GM12878 (cell line): Measurements from ENCODE around the gene RBBP9. TPM values are rescaled to one million over a fixed set of nuclear protein-coding genes. Genes with fewer than 3 reads are reported as not detected.

Experiments used
- ATAC-seq: fragments of 200-7000 bp; cut with Tn5 transposase; 3 replicates; pipeline ENCODE4 v1.9.1; 2020; ENCODE audit warnings: mild to moderate bottlenecking, moderate library complexity
- BruUV-seq: library from RNA; stranded (reverse); fragments of 400-500 nt; replicated peaks from 2 replicates; lab custom pipeline; 2021; lab: Mats Ljungman, UMichigan
- CTCF ChIA-PET: fragments of 300-600 bp; sonication (Branson Sonifier 250); formaldehyde crosslinking; extraction: SDS; loops from one replicate; lab custom pipeline; 2021; ENCODE audit warnings: inconsistent platforms; lab: Yijun Ruan, JAX
- POLR2A ChIA-PET: fragments of 350-600 bp; formaldehyde crosslinking; extraction: SDS; loops from one replicate; lab custom pipeline; 2021; ENCODE audit warnings: inconsistent platforms; lab: Charles Lee
- RAD21 ChIA-PET: fragments of 300-600 bp; sonication (Branson Sonifier 250); formaldehyde crosslinking; loops from one replicate; lab custom pipeline; 2023; ENCODE audit warnings: antibody characterized with exemption; ENCODE audit not compliant: unreplicated experiment; lab: Charles Lee
- SMC1A ChIA-PET: fragments of 300-600 bp; sonication (Branson Sonifier 250); formaldehyde crosslinking; loops from one replicate; lab custom pipeline; 2023; ENCODE audit not compliant: unreplicated experiment, uncharacterized antibody; lab: Charles Lee
- DNase-seq: peaks from one replicate; pipeline ENCODE4 v3.0.0-alpha.2; 2011; ENCODE audit warnings: low read depth, low spot score
- FAIRE-seq: peaks from 3 replicates; lab custom pipeline; 2011; peaks lifted over from hg19 to GRCh38; lab: Jason Lieb, UNC
- H2AFZ ChIP-seq: 2 replicates; pipeline ENCODE4 v1.6.0; 2011; ENCODE audit warnings: low read depth, low read length, control low read depth; ENCODE audit not compliant: control insufficient read depth
- H3K27ac ChIP-seq: 2 replicates; pipeline ENCODE4 v1.5.1; 2011; ENCODE audit warnings: control low read depth; ENCODE audit not compliant: control insufficient read depth, insufficient read depth
- H3K27me3 ChIP-seq, 2 experiments: replicated peaks in 1 of 2; 2 replicates each; pipeline versions ENCODE4 v1.6.0 to v1.6.1; 2011; ENCODE audit warnings: low read length in 1 of 2; ENCODE audit not compliant: control insufficient read depth in 2 of 2, insufficient read depth in 2 of 2
- H3K36me3 ChIP-seq, 2 experiments: 2 replicates each; pipeline ENCODE4 v1.5.1; 2011; ENCODE audit warnings: low read length in 1 of 2; ENCODE audit not compliant: control insufficient read depth in 2 of 2, insufficient read depth in 2 of 2
- H3K4me1 ChIP-seq: 2 replicates; pipeline ENCODE4 v1.6.1; 2011; ENCODE audit warnings: mild to moderate bottlenecking, low read length, moderate library complexity, mixed read lengths; ENCODE audit not compliant: control insufficient read depth, insufficient read depth
- H3K4me2 ChIP-seq: 2 replicates; pipeline ENCODE4 v1.6.0; 2011; ENCODE audit warnings: control low read depth; ENCODE audit not compliant: control insufficient read depth, insufficient read depth
- H3K4me3 ChIP-seq: fragments of 200-600 bp; sonication (generic); 2 replicates; pipeline ENCODE4 v1.5.1; 2016
- H3K79me2 ChIP-seq: 2 replicates; pipeline ENCODE4 v1.6.0; 2011; ENCODE audit warnings: low read length; ENCODE audit not compliant: control insufficient read depth, insufficient read depth
- H3K9ac ChIP-seq: 2 replicates; pipeline ENCODE4 v1.8.0; 2011; ENCODE audit warnings: low read length, control low read depth, mixed read lengths; ENCODE audit not compliant: control insufficient read depth, insufficient read depth
- H3K9me3 ChIP-seq: replicated peaks from 3 replicates; pipeline ENCODE4 v1.5.1; 2011; ENCODE audit warnings: mild to moderate bottlenecking, low read length; ENCODE audit not compliant: control insufficient read depth, insufficient read depth
- H4K20me1 ChIP-seq: 2 replicates; pipeline ENCODE4 v1.6.0; 2011; ENCODE audit not compliant: control insufficient read depth, insufficient read depth
- BCL11A ChIP-seq: IDR thresholded peaks from 2 replicates; pipeline ENCODE4 v1.6.1; 2011; ENCODE audit warnings: low read depth, low read length
- CHD1 ChIP-seq: IDR thresholded peaks from 2 replicates; pipeline ENCODE4 v1.6.1; 2012; ENCODE audit warnings: low read depth, low read length, improper control_type of control experiment
- FOS ChIP-seq: IDR thresholded peaks from 3 replicates; pipeline ENCODE4 v1.6.1; 2011; ENCODE audit warnings: borderline replicate concordance; ENCODE audit not compliant: insufficient read length; ENCODE audit errors: extremely low read depth
- HDAC2 ChIP-seq: fragments of 200-600 bp; sonication (generic); IDR thresholded peaks from 2 replicates; pipeline ENCODE4 v1.6.1; 2017
- IKZF2 ChIP-seq, 2 experiments: fragments of 450-650 bp; IDR thresholded peaks; 2 replicates each; pipeline ENCODE4 v1.6.1; 2017; ENCODE audit warnings: mild to moderate bottlenecking in 2 of 2, moderate library complexity in 2 of 2
- JUND ChIP-seq: IDR thresholded peaks from 2 replicates; pipeline ENCODE4 v1.6.1; 2012; ENCODE audit warnings: low read depth, mild to moderate bottlenecking, low read length, improper control_type of control experiment, moderate library complexity
- KDM1A ChIP-seq: fragments of 200-600 bp; sonication (generic); IDR thresholded peaks from 2 replicates; pipeline ENCODE4 v1.6.1; 2016; ENCODE audit warnings: borderline replicate concordance
- NFYA ChIP-seq: IDR thresholded peaks from 2 replicates; pipeline ENCODE4 v1.6.1; 2011; ENCODE audit warnings: low read depth, mild to moderate bottlenecking, low read length, improper control_type of control experiment, borderline replicate concordance
- POLR2AphosphoS2 ChIP-seq: IDR thresholded peaks from 2 replicates; pipeline ENCODE4 v1.6.1; 2011; ENCODE audit warnings: low read depth, mild to moderate bottlenecking, low read length, improper control_type of control experiment, moderate library complexity
- SMAD5 ChIP-seq: IDR thresholded peaks from 2 replicates; pipeline ENCODE4 v1.6.1; 2016; ENCODE audit warnings: antibody characterized with exemption, low read depth
- SRF ChIP-seq, 2 experiments: IDR thresholded peaks; 2 replicates each; pipeline ENCODE4 v1.6.1; 2011; ENCODE audit warnings: low read depth in 2 of 2, low read length in 2 of 2, mild to moderate bottlenecking in 1 of 2, moderate library complexity in 1 of 2
- SUPT20H ChIP-seq: IDR thresholded peaks from 2 replicates; pipeline ENCODE4 v1.6.1; 2011; ENCODE audit warnings: low read depth, mild to moderate bottlenecking, low read length, moderate library complexity, borderline replicate concordance; ENCODE audit not compliant: control insufficient read depth
- TBL1XR1 ChIP-seq: IDR thresholded peaks from 2 replicates; pipeline ENCODE4 v1.6.1; 2012; ENCODE audit warnings: low read depth, low read length, improper control_type of control experiment
- TCF12 ChIP-seq: IDR thresholded peaks from 2 replicates; pipeline ENCODE4 v1.6.1; 2011; ENCODE audit warnings: low read depth, mild to moderate bottlenecking, low read length
- TCF7 ChIP-seq: IDR thresholded peaks from 2 replicates; pipeline ENCODE4 v1.6.1; 2014; ENCODE audit warnings: antibody characterized with exemption, borderline replicate concordance
- WGBS: methylation state at CpG from one replicate; pipeline ENCODE4 v1.1.6; 2016; ENCODE audit warnings: low lambda C conversion rate; ENCODE audit not compliant: insufficient replicate concordance, insufficient coverage; ENCODE audit errors: missing lambda C conversion rate; 5-methylcytosine and 5-hydroxymethylcytosine counted together
- in situ Hi-C: fragments of 300-500 bp; cut with MboI; formaldehyde crosslinking; loops from 9 replicates; pipeline ENCODE4 v1.14.3; 2018; ENCODE audit warnings: mixed read lengths
- intact Hi-C: fragments of 100-400 bp; cut with micrococcal nuclease; formaldehyde crosslinking; loops from one replicate; pipeline ENCODE4 v1.14.2; 2022; ENCODE audit not compliant: unreplicated experiment
- polyA plus RNA-seq, 11 experiments: library from polyadenylated mRNA; depleted of rRNA in 4 of 11; unstranded in 6 of 11; stranded (reverse) in 5 of 11; fragments of >200 nt; fragmentation: Nextera tagmentation in 4 of 11; fragmentation: Illumina TruSeq in 1 of 11; extraction: Ambion mirVana in 4 of 11; extraction: Trizol in 1 of 11; gene quantifications; 1 replicate in 1 of 11; 2 replicates in 10 of 11; pipeline versions ENCODE4 v1.2.1 to v1.2.3, GENCODE V29; 2011 to 2016; ENCODE audit warnings: inconsistent platforms in 2 of 11, missing spikeins in 2 of 11, low read depth in 1 of 11
- total RNA-seq, 4 experiments: library from RNA; depleted of rRNA in 3 of 4; stranded (reverse); fragments of >200 nt in 3 of 4; fragmentation: Illumina TruSeq in 1 of 4; extraction: Trizol in 1 of 4; gene quantifications; 2 replicates each; pipeline versions ENCODE4 v1.2.1 to v1.2.3, GENCODE V29; 2013 to 2021

The RBBP9 gene
- total and polyA plus RNA-seq, 10 of the 15 experiments (the other 5 are each of a cell fraction or from before 2014, with no cell fraction given): 7.1 to 34.1 (median 16.0) TPM

DNA sequence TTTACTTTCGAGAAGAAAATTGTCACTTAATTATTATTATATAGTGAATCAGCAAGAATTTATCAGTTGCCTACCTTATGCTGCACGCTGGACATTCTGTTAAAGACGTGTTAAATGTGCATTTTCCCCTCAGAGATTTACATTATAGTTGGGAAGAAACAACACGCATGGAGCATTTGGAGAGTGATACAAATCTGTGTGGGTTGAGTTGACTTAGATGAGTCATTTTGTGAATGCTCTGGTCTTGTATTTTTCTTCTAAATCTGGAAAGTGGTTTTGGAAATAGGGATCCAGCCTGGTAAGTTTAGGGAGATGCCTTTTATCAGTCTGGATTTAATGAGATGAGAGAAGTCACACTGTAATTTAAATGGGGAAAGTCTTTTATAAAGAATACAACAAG is 46.2 kb upstream of the RBBP9 start:
- Histone ChIP-seq H3K36me3 (peaks cover 10 to 36% of the 10 kb centered on the region in 2 experiments; a peak in 3 of 4 replicates), H3K27me3 (no peaks in the 10 kb centered on the region), H3K4me3 (no peak overlapping the region), H3K4me1 (no peaks in the 10 kb centered on the region), H3K4me2 (no peak overlapping the region), H3K79me2 (no peaks in the 10 kb centered on the region), H4K20me1 (no peaks in the 10 kb centered on the region), H3K27ac (no peak overlapping the region), H3K9me3 (no peaks in the 10 kb centered on the region), H2AFZ (no peak overlapping the region)
- ChIA-PET POLR2A (no interaction called here), CTCF (interaction anchor here (0.9 kb wide), 1 partner anchor 13 kb away, joined by 3 read pairs; no protein-coding TSS in a partner anchor), RAD21 (no interaction called here)
- ATAC-seq: no peak
- 98% methylated on average over 4 of the region's 4 CpGs for WGBS
- no peak for DNase-seq
- no TSS peak for BruUV-seq
- TF ChIP-seq TBL1XR1: no peak
- no peak for TF ChIP-seq SRF (IDR thresholded peaks at IDR 0.05; ENCODE audit: low read depth in 2 of 2, low read length in 2 of 2)
- no peak for TF ChIP-seq FOS
- no peak for TF ChIP-seq SMAD5
- no peak for TF ChIP-seq BCL11A
- TF ChIP-seq TCF12: no peak
- no peak for TF ChIP-seq JUND
- TF ChIP-seq POLR2AphosphoS2: no peak
- no peak for TF ChIP-seq CHD1
- no peak for TF ChIP-seq TCF7
- TF ChIP-seq SUPT20H: no peak
- no peak for TF ChIP-seq HDAC2
- TF ChIP-seq NFYA: no peak
- TF ChIP-seq IKZF2 (IDR thresholded peaks at IDR 0.05): no peak
- TF ChIP-seq KDM1A: no peak
- TF ChIP-seq, all 136 proteins: peak for 0
- no peak for FAIRE-seq
- SMC1A ChIA-PET: no interaction called here
- in situ Hi-C loops (no loop called here), intact Hi-C loops (no loop called here)
- no peak overlapping the region for H3K9ac ChIP-seq
